ENCODE results near the gene GABRE. TPM values are rescaled to one million over a fixed set of nuclear protein-coding genes. Genes with fewer than 3 reads are reported as not detected.

Gene GABRE
- total and polyA plus RNA-seq, 4 experiments from 2014 or later: not detected

GRCh38 chrX:151912780-151913179, 61.7 kb downstream of the GABRE start, which contains the start of gene MAGEA4:
Gene MAGEA4, plus strand, starts transcription at chrX:151912889. Its CDS starts 10,776 bp downstream, at chrX:151923665.
- H3K27me3 ChIP-seq (ENCODE audit: insufficient read depth, low read length): no peaks in the 10 kb centered on the region
- no peaks in the 10 kb centered on the region for H3K9me3 Mint-ChIP-seq

GRCh38 chrX:151912221-151912620, 62.3 kb downstream of the GABRE start:
- H3K27me3 ChIP-seq (ENCODE audit: insufficient read depth, low read length): no peaks in the 10 kb centered on the region
- Mint-ChIP-seq H3K27ac (no peak overlapping the region), H3K36me3 (no peaks in the 10 kb centered on the region), H3K27me3 (no peaks in the 10 kb centered on the region), H3K9me3 (peaks cover 0 to 1% (median 0%) of the 10 kb centered on the region in 8 donors), H3K4me3 (no peak overlapping the region), H3K4me1 (no peaks in the 10 kb centered on the region)
- intact Hi-C loops (cut with micrococcal nuclease): no loop called here
- no peaks in the 10 kb centered on the region for H3K9me3 ChIP-seq (ENCODE audit: control insufficient read depth in 1 of 2, low read length in 2 of 2)
- CTCF ChIA-PET (ENCODE audit: partially characterized antibody): no interaction called here
- H3K36me3 ChIP-seq (ENCODE audit: insufficient read depth, low read length): no peaks in the 10 kb centered on the region
- no peak overlapping the region for H3K27ac ChIP-seq (ENCODE audit: low read depth, low read length)
- H3K4me1 ChIP-seq (ENCODE audit: insufficient read depth, low read length): no peaks in the 10 kb centered on the region
- no peak overlapping the region for H3K4me3 ChIP-seq (ENCODE audit: low read length in 2 of 2)
- no peak for DNase-seq
- POLR2A ChIA-PET (ENCODE audit: partially characterized antibody): no interaction called here

More at GRCh38 chrX:151912780-151913179, 61.7 kb downstream of the GABRE start, which contains the start of gene MAGEA4:
- no peaks in the 10 kb centered on the region for H3K4me1 Mint-ChIP-seq
- no peak within 1 kb of the TSS for H3K27ac Mint-ChIP-seq
- POLR2A ChIA-PET (ENCODE audit: partially characterized antibody): no interaction called here
- no peaks in the 10 kb centered on the region for H3K36me3 ChIP-seq (ENCODE audit: insufficient read depth, low read length)
- no peak within 1 kb of the TSS for H3K27ac ChIP-seq (ENCODE audit: low read depth, low read length)
- H3K9me3 ChIP-seq (ENCODE audit: control insufficient read depth in 1 of 2, low read length in 2 of 2): no peaks in the 10 kb centered on the region
- DNase-seq: no peak
- H3K36me3 Mint-ChIP-seq: no peaks in the 10 kb centered on the region
- no peak within 1 kb of the TSS for H3K4me3 ChIP-seq (ENCODE audit: low read length in 2 of 2)
- no peaks in the 10 kb centered on the region for H3K27me3 Mint-ChIP-seq
- H3K4me1 ChIP-seq (ENCODE audit: insufficient read depth, low read length): no peaks in the 10 kb centered on the region
- intact Hi-C loops (cut with micrococcal nuclease): no loop called here
- H3K4me3 Mint-ChIP-seq: no peak within 1 kb of the TSS
- CTCF ChIA-PET (ENCODE audit: partially characterized antibody): no interaction called here

GRCh38 chrX:151904989-151905388, 69.5 kb downstream of the GABRE start:
- Histone ChIP-seq H3K4me3 (ENCODE audit: low read length in 2 of 2) (no peak overlapping the region), H3K4me1 (ENCODE audit: insufficient read depth, low read length) (no peaks in the 10 kb centered on the region), H3K27me3 (ENCODE audit: insufficient read depth, low read length) (no peaks in the 10 kb centered on the region), H3K36me3 (ENCODE audit: insufficient read depth, low read length) (no peaks in the 10 kb centered on the region), H3K9me3 (ENCODE audit: control insufficient read depth in 1 of 2, low read length in 2 of 2) (no peaks in the 10 kb centered on the region), H3K27ac (ENCODE audit: low read depth, low read length) (no peak overlapping the region)
- Mint-ChIP-seq H3K27me3 (no peaks in the 10 kb centered on the region), H3K36me3 (no peaks in the 10 kb centered on the region), H3K27ac (no peak overlapping the region), H3K4me3 (no peak overlapping the region), H3K4me1 (no peaks in the 10 kb centered on the region), H3K9me3 (peaks cover 0 to 1% (median 0%) of the 10 kb centered on the region in 8 donors)
- DNase-seq: no peak
- ChIA-PET CTCF (ENCODE audit: partially characterized antibody) (no interaction called here), POLR2A (ENCODE audit: partially characterized antibody) (no interaction called here)
- intact Hi-C loops (cut with micrococcal nuclease): no loop called here

Small RNA genes within 50 kb of the gene (microRNA-seq; reads per million reads assigned to microRNA genes)
- not detected for gene MIR224 (ENCODE audit: borderline microRNAs expressed, borderline number of aligned reads, borderline replicate concordance)
- gene MIR452 (ENCODE audit: borderline microRNAs expressed, borderline number of aligned reads, borderline replicate concordance): not detected

Other genes starting within 250 kb of the GABRE start
- gene CNGA2, start 239.9 kb downstream of the GABRE start, total RNA-seq: not detected
- gene CNGA2, start 239.9 kb downstream of the GABRE start, polyA plus RNA-seq: not detected
- not detected for gene MAGEA4, start 61.8 kb downstream of the GABRE start, total RNA-seq
- gene MAGEA4, start 61.8 kb downstream of the GABRE start, polyA plus RNA-seq: not detected
- not detected for gene MAGEA10, start 163.9 kb upstream of the GABRE start, total RNA-seq
- not detected for gene MAGEA10, start 163.9 kb upstream of the GABRE start, polyA plus RNA-seq

Data from CD4-positive, alpha-beta memory T cell (primary cell).